CD4-positive, alpha-beta T cell treated with Interleukin-4 for 4 hours (primary cell): ENCODE results near the gene KCNN1.
"Not testable (repeated sequence)": the region's sequence is repeated elsewhere in the genome, so short reads cannot be mapped to it uniquely, and the experiment has no call there.

Source experiments
- DNase-seq: peaks from one replicate; pipeline ENCODE4 v3.0.0-alpha.2; 2020

The KCNN1 gene

GRCh38 chr19:17969096-17969792 lies 2.3 kb downstream of the KCNN1 start:
- no peak for DNase-seq

- DNase-seq = no peak
Measured at GRCh38 chr19:17972230-17972629, 5.3 kb downstream of the KCNN1 start.

DNA sequence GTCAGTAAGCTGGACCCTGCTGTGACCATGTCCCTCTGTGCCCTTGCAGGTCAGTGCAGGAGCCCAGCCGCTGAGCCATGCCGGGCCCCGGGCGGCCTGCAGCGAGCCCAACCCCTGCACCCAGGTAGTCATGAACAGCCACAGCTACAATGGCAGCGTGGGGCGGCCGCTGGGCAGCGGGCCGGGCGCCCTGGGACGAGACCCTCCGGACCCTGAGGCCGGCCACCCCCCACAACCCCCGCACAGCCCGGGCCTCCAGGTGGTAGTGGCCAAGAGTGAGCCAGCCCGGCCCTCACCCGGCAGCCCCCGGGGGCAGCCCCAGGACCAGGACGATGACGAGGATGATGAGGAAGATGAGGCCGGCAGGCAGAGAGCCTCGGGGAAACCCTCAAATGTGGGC lies 6.9 kb downstream of the KCNN1 start:
- no peak for DNase-seq

DNA sequence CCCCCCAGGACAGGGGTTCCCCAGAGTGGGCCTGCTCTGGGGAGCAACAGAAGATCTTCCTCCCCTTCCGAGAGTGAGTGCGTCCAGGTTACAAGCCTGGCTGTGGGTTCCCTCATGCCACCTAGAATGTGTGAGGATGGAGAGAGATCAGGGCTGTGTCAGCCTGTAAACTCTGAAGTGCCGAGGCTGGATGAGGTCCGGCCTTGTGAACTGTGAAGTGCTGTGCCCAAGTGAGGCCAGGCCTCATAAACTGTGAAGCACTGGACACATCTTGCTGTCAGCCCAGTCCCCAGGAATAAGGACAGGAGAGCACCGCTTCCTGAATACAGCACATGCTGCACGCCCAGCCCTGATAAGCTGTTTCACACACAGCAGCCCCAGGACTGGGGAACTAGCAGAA lies 7.6 kb downstream of the KCNN1 start:
- DNase-seq = no peak

DNA sequence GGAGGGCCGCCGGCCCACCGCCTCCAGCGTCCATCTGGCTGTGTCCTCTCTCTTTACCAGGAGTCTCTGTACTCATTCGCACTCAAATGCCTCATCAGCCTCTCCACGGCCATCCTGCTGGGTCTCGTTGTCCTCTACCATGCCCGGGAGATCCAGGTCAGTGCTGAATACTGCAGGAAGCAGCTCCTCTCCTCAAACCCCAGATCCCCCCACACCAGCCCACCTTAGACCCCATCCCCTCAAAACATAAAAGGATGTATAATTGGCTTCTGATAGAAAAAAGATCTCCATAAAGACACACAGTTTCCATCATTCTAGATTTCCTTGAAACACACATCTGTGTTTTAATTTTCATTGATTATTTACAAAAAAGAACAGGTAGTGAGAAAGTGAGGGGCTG lies 8.1 kb downstream of the KCNN1 start:
- no peak for DNase-seq

- DNase-seq = no peak
Measured at GRCh38 chr19:17977021-17977420, 10.1 kb downstream of the KCNN1 start.

GRCh38 chr19:17977488-17977887 lies 10.6 kb downstream of the KCNN1 start:
- DNase-seq = no peak

GRCh38 chr19:17981611-17982010 lies 14.7 kb downstream of the KCNN1 start:
- DNase-seq = no peak

DNA sequence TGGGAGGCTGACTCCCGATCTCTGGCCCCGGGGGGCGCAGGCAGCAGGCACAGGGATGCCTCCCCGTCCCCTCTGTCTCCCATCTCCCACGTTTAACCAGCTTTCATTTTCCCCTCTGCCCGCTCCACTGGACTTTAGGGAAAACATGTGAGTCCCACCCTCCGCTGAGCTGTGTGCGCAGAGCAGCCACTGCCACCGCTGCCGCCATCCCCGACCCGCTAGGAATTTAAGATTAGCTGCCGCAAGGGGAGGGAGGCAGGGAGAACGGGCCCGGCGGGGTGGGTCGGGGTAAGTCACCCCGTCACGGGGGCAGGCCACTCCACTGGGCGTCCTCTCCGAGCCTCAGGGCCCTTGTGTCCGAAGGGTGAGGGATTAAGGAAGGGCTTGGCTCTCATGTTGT lies 15.5 kb downstream of the KCNN1 start:
- no peak for DNase-seq

DNA sequence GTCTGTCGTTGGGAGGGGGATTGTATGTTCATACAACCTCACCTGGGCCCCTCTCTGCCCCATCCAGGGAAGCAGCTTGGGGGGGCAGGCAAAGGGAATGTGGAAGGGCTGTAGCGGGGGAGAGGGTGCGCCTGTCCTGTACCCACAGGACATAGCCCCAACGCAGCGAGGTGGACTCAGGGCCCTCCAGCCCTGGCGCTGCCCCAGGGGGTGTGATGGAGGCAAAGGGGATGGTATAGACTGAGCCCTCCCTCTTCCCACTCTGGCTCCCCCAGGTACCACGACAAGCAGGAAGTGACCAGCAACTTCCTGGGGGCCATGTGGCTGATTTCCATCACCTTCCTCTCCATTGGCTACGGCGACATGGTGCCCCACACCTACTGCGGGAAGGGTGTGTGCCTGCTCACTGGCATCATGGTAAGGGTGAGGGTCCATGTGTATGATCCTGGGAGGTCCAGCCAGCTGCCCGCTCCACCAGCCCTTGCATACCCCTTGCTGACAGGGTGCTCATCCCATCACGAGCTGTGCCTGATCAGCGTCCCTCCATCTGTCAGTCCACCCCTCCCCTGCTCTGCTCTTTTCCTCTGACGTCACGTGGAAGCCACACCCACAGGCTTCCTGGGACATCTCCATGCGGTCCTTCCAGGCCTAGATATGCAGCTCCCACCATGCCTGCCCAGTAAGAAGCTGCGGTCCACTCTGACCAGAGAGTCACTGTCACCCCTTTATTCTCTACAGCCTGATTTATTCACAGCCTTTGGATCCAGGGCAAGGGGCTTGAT lies 18.3 kb downstream of the KCNN1 start:
- DNase-seq = no peak

- DNase-seq = not testable (repeated sequence)
Measured at GRCh38 chr19:17986569-17986968, 19.7 kb downstream of the KCNN1 start.

DNA sequence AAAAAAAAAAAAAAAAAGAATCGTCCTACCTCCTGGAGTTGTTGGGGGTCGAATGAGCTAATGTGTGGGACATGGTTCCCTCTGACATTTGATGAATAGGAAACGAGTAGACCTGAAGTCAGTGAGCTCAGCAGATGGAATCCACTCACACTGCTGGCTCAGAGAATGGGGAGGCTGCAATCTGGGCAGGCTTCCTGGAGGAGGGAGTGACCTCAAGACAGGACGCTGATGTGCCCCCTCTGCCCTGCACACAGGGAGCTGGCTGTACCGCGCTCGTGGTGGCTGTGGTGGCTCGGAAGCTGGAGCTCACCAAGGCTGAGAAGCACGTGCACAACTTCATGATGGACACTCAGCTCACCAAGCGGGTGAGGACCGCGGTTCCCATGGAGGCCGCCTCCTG lies 21.3 kb downstream of the KCNN1 start:
- DNase-seq = no peak

- DNase-seq = no peak
Measured at GRCh38 chr19:17989425-17990094, 22.7 kb downstream of the KCNN1 start.

- DNase-seq = no peak
Measured at GRCh38 chr19:17993076-17993813, 26.3 kb downstream of the KCNN1 start.

- DNase-seq = peak; percentile 78
Measured at GRCh38 chr19:17996826-17997316, 30.0 kb downstream of the KCNN1 start.

DNA sequence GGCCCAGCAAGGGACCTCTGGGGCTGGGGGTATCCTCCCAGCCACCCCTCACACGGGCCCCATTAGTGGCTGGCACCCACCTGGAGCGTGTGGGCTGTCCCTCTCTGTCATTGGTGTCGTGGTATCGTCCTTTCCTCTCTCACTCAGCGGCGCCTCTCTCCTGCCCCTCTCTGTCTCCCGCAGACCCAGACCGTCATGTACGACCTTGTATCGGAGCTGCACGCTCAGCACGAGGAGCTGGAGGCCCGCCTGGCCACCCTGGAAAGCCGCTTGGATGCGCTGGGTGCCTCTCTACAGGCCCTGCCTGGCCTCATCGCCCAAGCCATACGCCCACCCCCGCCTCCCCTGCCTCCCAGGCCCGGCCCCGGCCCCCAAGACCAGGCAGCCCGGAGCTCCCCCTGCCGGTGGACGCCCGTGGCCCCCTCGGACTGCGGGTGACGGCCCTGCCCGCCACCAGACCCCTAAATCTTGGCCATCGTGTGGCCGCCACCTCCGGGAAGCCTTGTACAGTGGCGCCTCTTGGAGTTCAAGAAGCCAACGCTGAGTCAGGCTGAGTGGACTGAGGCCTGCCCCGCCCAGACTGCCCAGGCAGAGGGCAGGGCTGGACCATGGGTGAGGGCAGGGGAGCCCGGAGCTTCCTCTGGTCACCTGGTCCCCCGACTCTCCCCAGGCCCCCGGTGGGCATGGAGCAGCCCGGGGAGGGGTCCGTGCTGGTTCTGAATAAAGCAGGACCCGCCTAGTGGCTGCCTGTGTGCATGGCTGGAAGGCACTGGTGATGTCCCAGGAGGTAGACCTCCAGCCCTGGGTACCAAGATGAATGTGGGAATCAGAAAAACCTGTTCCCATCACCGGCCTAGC lies 31.3 kb downstream of the KCNN1 start:
- no peak for DNase-seq

- no peak for DNase-seq
Measured at GRCh38 chr19:17998827-17999150, 31.9 kb downstream of the KCNN1 start.

DNA sequence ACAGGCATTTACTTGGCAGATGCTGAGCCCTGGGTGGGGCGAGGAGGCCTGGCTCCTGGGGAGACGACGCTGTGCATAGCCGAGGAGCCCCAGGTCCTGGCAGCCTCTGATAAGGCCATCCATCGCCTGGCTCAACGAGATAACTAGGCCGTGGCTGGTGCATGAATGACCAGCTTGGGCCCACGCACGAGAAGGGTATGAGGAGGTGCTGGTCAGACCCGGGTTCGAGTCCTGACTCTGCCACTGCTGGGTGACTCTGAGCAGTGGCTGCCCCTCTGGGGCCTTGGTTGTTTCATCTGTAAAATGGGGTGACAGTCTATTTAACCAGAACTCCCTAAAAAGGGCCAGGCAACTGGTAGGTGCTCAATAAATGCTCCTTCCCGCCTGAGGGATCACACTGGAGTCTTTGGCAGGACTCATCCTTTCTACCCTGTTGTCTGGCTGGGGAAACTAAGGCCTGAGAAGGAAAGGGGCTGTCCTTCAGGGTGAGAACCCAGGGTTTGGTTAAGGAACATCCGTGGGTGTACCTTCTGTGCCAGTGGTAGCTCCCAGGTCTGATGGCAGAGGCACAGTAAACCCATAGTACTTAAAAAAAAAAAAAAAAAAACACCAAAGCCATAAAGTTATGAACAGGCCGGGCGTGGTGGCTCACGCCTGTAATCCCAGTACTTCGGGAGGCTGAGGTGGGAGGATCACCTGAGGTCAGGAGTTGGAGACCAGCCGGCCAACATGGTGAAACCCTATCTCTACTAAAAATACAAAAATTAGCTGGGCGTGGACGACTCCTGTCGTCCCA lies 33.0 kb downstream of the KCNN1 start:
- DNase-seq = no peak

- no peak for DNase-seq
Measured at GRCh38 chr19:18000480-18000914, 33.6 kb downstream of the KCNN1 start.

- DNase-seq = peak; percentile 96
Measured at GRCh38 chr19:18000915-18001776, 34.2 kb downstream of the KCNN1 start.
